Panc1 (cell line): ENCODE data around the gene POLDIP2. TPM values are rescaled to one million over a fixed set of nuclear protein-coding genes. Genes with fewer than 3 reads are reported as not detected.

Source experiments
- ATAC-seq: fragments of 200-7000 bp; cut with Tn5 transposase; 2 replicates; pipeline ENCODE4 v1.9.1; 2020; ENCODE audit warnings: mild to moderate bottlenecking, moderate library complexity
- BruUV-seq: library from RNA; stranded (reverse); fragments of 400-500 nt; replicated peaks from 2 replicates; lab custom pipeline; 2021; lab: Mats Ljungman, UMichigan
- CTCF ChIA-PET: fragments of 300-600 bp; sonication (Branson Sonifier 250); formaldehyde crosslinking; loops from one replicate; lab custom pipeline; 2022; ENCODE audit warnings: antibody characterized with exemption; lab: Charles Lee
- POLR2A ChIA-PET: fragments of 300-600 bp; sonication (Branson Sonifier 250); formaldehyde crosslinking; loops from one replicate; lab custom pipeline; 2022; ENCODE audit warnings: antibody characterized with exemption; lab: Charles Lee
- DNase-seq: peaks from one replicate; pipeline ENCODE4 v3.0.0-alpha.2; 2010; ENCODE audit warnings: low read depth, low spot score
- H3K27ac ChIP-seq: 2 replicates; pipeline ENCODE4 v1.5.1; 2011; ENCODE audit warnings: mild to moderate bottlenecking, low read length, inconsistent platforms
- H3K27me3 ChIP-seq: fragments of 200-500 bp; sonication (Bioruptor generic); 2 replicates; pipeline ENCODE4 v1.6.0; 2014; ENCODE audit warnings: low read length, inconsistent platforms; ENCODE audit not compliant: control insufficient read depth, insufficient read depth
- H3K36me3 ChIP-seq: fragments of 200-500 bp; sonication (Bioruptor generic); 2 replicates; pipeline ENCODE4 v1.5.1; 2014; ENCODE audit warnings: inconsistent platforms, mild to moderate bottlenecking, low read length, moderate library complexity; ENCODE audit not compliant: control insufficient read depth, insufficient read depth
- H3K4me1 ChIP-seq: 2 replicates; pipeline ENCODE4 v1.5.1; 2011; ENCODE audit warnings: inconsistent platforms, mild to moderate bottlenecking, low read length, moderate library complexity; ENCODE audit not compliant: control insufficient read depth, insufficient read depth
- H3K4me3 ChIP-seq, 2 experiments: 2 replicates each; pipeline ENCODE4 v1.5.1; 2011 to 2012; ENCODE audit warnings: low read depth in 2 of 2, low read length in 2 of 2, mild to moderate bottlenecking in 2 of 2, inconsistent platforms in 1 of 2, moderate library complexity in 1 of 2
- H3K9me3 ChIP-seq: fragments of 200-500 bp; sonication (Bioruptor generic); 2 replicates; pipeline ENCODE4 v1.5.1; 2014; ENCODE audit warnings: low read depth, mild to moderate bottlenecking, inconsistent platforms, low read length, moderate library complexity; ENCODE audit not compliant: control insufficient read depth, insufficient read depth
- CTCF ChIP-seq: fragments of 450-650 bp; IDR thresholded peaks from 2 replicates; pipeline ENCODE4 v1.5.1; 2017; ENCODE audit warnings: mild to moderate bottlenecking
- POLR2AphosphoS5 ChIP-seq: IDR thresholded peaks from 2 replicates; pipeline ENCODE4 v1.6.1; 2012; ENCODE audit warnings: mild to moderate bottlenecking, low read depth, low read length, moderate library complexity
- REST ChIP-seq, 2 experiments: IDR thresholded peaks; 2 replicates each; pipeline ENCODE4 v1.6.1; 2011 to 2012; ENCODE audit warnings: low read depth in 2 of 2, control low read depth in 1 of 2, low read length in 1 of 2, mild to moderate bottlenecking in 1 of 2, moderate library complexity in 1 of 2; ENCODE audit not compliant: insufficient read depth in 1 of 2
- SIN3A ChIP-seq: IDR thresholded peaks from 2 replicates; pipeline ENCODE4 v1.6.1; 2012; ENCODE audit warnings: low read depth, mild to moderate bottlenecking, low read length, moderate library complexity, borderline replicate concordance; ENCODE audit not compliant: insufficient read depth
- TCF7L2 ChIP-seq: IDR thresholded peaks from 2 replicates; pipeline ENCODE4 v1.6.1; 2011; ENCODE audit warnings: mild to moderate bottlenecking, low read depth, low read length, inconsistent platforms
- in situ Hi-C: cut with HindIII; loops from 2 replicates; pipeline ENCODE4 v1.10.0; 2016; ENCODE audit warnings: low sequenced_read_pairs, low pct_unique_long_range_greater_than_20kb
- intact Hi-C: fragments of 100-400 bp; cut with micrococcal nuclease; formaldehyde crosslinking; loops from one replicate; pipeline ENCODE4 v1.10.0; 2022; ENCODE audit not compliant: unreplicated experiment
- total RNA-seq: library from RNA; stranded (reverse); gene quantifications from one replicate; pipeline ENCODE4 v1.2.1, GENCODE V29; 2021; ENCODE audit not compliant: unreplicated experiment

Gene POLDIP2
- total RNA-seq, 1 experiment from 2014 or later: 175 TPM

GRCh38 chr17:28334666-28335200, 22.6 kb downstream of the POLDIP2 start (continued):
- no peak for TF ChIP-seq TCF7L2

DNA sequence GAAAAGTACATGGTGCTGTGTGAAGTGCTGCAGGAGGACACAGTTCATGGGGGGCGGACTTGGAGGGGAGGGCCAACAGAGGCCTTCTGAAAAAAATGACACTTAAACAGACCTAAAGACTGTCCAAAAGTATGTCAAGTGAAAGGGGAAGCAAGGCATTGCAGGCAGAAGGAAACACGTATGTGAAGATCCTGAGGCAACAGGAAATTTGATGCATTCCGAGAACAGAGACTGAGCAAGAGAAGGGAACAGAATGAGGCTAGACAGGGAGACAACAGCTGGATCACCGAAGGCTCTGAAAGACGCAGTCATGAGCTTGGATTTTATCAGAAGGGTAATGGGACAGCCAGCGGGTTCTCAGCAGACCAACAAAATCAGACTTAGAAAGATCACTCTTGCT, 23.2 kb downstream of the POLDIP2 start:
- ChIA-PET POLR2A (no interaction called here), CTCF (interaction anchor here (0.5 kb wide), 1 partner anchor 111 kb away, joined by 8 read pairs; no protein-coding TSS in a partner anchor)
- TF ChIP-seq TCF7L2: no peak
- no peak for TF ChIP-seq POLR2AphosphoS5
- TF ChIP-seq SIN3A: no peak
- TF ChIP-seq REST (IDR thresholded peaks at IDR 0.05; ENCODE audit: insufficient read depth in 1 of 2, low read depth in 2 of 2, low read length in 1 of 2): no peak
- TF ChIP-seq CTCF: no peak
- intact Hi-C loops: no loop called here
- ATAC-seq (no peak), DNase-seq (no peak)
- H3K9me3 ChIP-seq: no peaks in the 10 kb centered on the region
- BruUV-seq: no TSS peak
- no peaks in the 10 kb centered on the region for H3K27me3 ChIP-seq
- H3K4me3 ChIP-seq: peak overlapping the region; percentile 87 to 95
- H3K36me3 ChIP-seq: no peaks in the 10 kb centered on the region; the same call in 1 of the 2 replicates
- peak overlapping the region; percentile 69 for H3K27ac ChIP-seq
- H3K4me1 ChIP-seq: peaks cover 27% of the 10 kb centered on the region
- in situ Hi-C loops: no loop called here

- intact Hi-C loops: no loop called here
- DNase-seq: no peak
- no peak overlapping the region for H3K27ac ChIP-seq
- ChIA-PET POLR2A (no interaction called here), CTCF (interaction anchor here (0.7 kb wide), 1 partner anchor 152 kb away, joined by 4 read pairs; no protein-coding TSS in a partner anchor)
- peaks cover 24% of the 10 kb centered on the region for H3K4me1 ChIP-seq
- H3K9me3 ChIP-seq: no peaks in the 10 kb centered on the region
- TF ChIP-seq CTCF: no peak
- no peak for TF ChIP-seq TCF7L2
- no peak for TF ChIP-seq POLR2AphosphoS5
- TF ChIP-seq SIN3A: no peak
- TF ChIP-seq REST (IDR thresholded peaks at IDR 0.05; ENCODE audit: insufficient read depth in 1 of 2, low read depth in 2 of 2, low read length in 1 of 2): no peak
- no peak for ATAC-seq
- BruUV-seq: TSS peak; percentile 50
- H3K27me3 ChIP-seq: no peaks in the 10 kb centered on the region
- H3K36me3 ChIP-seq: no peaks in the 10 kb centered on the region; the same call in 1 of the 2 replicates
- in situ Hi-C loops: no loop called here
- no peak overlapping the region for H3K4me3 ChIP-seq
Observed at GRCh38 chr17:28333083-28333746, 24.1 kb downstream of the POLDIP2 start.
